ENCODE data around the gene KRT4.
"Not testable (repeated sequence)": the region's sequence is repeated elsewhere in the genome, so short reads cannot be mapped to it uniquely, and the experiment has no call there.

Gene KRT4

DNA sequence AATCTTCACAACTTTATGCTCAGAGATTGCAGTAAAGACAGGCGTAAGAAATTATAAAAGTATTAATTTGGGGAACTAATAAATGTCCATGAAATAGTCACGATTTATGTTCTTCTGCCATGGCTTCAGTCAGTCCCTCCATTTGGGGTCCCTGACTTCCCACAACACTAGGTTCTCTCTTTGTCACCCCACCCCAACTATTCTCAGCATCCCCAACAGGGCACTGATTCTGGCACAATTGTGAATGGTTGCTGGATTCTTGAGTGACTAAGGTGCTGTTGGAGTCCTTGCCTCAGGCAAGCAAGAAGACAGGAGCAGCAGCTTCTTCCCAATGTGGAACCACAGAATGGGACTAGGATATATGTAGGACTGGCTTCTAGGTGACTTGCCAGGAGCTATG, 52.1 kb downstream of the KRT4 start:
- FAIRE-seq = no peak
- no peak for TF ChIP-seq POLR2A (IDR thresholded peaks at IDR 0.05; ENCODE audit: low read depth, low read length)
- no peak for TF ChIP-seq TAF1 (IDR thresholded peaks at IDR 0.05; ENCODE audit: borderline replicate concordance, low read depth, low read length)
- no peak for TF ChIP-seq POLR2AphosphoS5 (IDR thresholded peaks at IDR 0.05; ENCODE audit: low read depth, low read length)

DNA sequence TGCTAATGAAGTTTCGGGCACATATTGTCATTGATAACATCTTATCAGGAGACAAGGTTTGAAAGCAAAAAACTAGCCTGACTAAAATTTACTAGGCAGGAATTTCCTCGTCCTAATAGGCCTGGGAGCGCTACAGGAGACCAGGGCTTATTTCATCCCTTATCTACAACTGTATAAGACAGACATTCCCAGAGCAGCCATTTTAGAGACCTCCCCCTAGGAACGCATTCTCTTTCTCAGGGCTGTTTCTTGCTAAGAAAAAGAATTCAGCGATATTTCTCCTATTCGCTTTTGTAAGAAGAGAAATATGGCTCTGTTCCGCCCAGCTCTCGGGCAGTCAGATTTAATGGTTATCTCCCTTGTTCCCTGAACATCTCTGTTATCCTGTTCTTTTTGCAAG, 52.7 kb downstream of the KRT4 start:
- not testable (repeated sequence) for FAIRE-seq; DNase-seq (ENCODE audit: insufficient read length)

More for the DNA sequence above, 52.1 kb downstream of the KRT4 start:
- DNase-seq (ENCODE audit: insufficient read length) = no peak

DNA sequence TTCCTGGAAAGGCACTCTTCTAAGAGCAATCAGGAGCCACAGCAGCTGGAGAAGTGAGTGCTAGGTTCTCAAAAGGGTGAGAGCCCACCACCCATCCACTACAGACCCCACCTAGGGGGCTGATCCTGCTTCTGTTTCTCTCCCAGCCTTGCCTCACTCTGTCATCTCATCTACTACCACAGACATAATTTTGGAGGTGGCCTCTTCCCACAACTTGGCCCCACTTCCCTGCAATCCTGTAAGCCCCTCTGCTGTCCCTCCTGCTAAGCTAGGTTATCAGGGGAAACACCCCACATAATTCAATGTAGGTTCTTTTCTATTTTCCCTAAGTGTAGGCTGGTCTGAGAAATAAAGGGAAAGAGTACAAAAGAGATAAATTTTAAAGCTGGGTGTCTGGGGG, 53.3 kb downstream of the KRT4 start:
- no peak for FAIRE-seq
- no peak for TF ChIP-seq POLR2A (IDR thresholded peaks at IDR 0.05; ENCODE audit: low read depth, low read length)
- TF ChIP-seq POLR2AphosphoS5 (IDR thresholded peaks at IDR 0.05; ENCODE audit: low read depth, low read length) = no peak
- TF ChIP-seq TAF1 (IDR thresholded peaks at IDR 0.05; ENCODE audit: borderline replicate concordance, low read depth, low read length) = no peak

DNA sequence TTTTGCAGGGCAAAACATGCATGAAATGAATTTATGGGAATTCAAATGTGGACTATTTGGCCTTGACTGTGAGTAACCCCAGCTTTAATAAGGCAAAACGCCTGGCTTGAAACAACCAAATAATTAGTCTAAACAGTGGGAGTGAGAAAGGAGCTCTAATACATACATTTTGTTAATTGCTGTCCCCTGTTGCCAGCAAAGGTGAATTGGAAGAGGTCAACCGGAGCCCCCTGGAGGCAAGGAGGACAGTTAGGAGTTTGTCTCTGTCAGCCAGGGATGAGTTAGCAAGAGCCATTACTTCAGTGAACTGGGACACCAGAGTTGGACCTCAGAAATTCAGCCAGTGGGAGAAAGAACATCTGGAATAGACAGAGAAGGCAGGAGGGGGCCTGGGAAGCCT, 54.2 kb downstream of the KRT4 start:
- TF ChIP-seq POLR2A (IDR thresholded peaks at IDR 0.05; ENCODE audit: low read depth, low read length) = no peak
- no peak for TF ChIP-seq POLR2AphosphoS5 (IDR thresholded peaks at IDR 0.05; ENCODE audit: low read depth, low read length)
- TF ChIP-seq TAF1 (IDR thresholded peaks at IDR 0.05; ENCODE audit: borderline replicate concordance, low read depth, low read length) = no peak
- FAIRE-seq = no peak
- no peak for DNase-seq (ENCODE audit: insufficient read length)

More for the DNA sequence above, 53.3 kb downstream of the KRT4 start:
- DNase-seq (ENCODE audit: insufficient read length) = no peak

DNA sequence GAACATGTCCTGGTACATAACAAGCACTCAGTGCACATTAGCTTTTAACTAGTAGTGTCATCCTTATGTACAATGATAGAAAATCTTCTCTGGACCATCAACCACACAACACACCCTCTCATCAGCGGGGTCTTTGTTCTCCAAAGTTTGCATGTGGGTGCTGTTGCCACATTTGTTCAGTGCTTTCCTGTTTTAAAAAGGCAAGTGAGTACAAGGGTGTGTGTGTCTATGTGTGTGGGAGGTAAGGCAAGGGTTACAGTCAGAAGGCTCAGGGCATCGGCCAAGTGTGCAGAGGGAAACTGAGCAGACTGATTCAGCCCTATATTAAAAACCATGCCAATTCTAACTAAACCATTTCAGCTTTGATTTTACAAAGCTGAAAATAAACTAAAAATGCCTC, 54.7 kb downstream of the KRT4 start:
- DNase-seq (ENCODE audit: insufficient read length) (no peak), FAIRE-seq (no peak)
- TF ChIP-seq POLR2AphosphoS5 (IDR thresholded peaks at IDR 0.05; ENCODE audit: low read depth, low read length) (no peak), TAF1 (IDR thresholded peaks at IDR 0.05; ENCODE audit: borderline replicate concordance, low read depth, low read length) (no peak), POLR2A (IDR thresholded peaks at IDR 0.05; ENCODE audit: low read depth, low read length) (no peak)

DNA sequence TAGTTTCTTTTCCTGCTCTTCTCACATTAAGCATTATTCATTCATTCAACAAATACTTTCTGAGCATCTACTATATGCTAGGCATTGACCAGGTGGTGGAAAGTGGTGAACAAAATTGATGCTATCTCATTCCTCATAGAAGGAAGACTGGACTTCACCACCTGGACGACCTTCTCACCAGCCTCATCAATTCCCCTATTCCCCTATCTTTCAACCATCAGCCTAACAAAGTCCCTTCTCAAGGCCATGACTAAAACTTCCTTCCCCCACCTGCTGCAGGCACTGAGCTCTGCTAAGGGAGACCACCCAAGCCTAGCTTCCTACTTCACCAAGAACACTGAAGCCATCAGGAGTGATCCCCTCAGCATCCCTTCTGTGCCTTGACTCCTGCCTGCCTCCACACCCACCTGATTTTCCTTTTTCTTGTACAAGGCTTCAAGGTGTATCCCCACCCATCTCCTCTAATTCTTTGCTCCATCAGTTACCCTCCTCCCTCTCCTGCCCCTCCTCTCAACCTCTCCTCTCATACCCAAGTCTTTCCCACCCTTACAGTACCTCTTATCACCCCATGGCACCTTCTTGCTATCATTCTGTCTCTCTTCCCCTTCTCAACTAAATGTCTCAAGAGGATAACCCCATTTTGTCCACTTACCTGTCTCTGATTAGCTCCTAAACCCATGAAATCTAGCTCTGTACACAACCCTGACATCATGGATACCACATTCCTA, 56.3 kb downstream of the KRT4 start:
- no peak for DNase-seq (ENCODE audit: insufficient read length)
- TF ChIP-seq POLR2AphosphoS5 (IDR thresholded peaks at IDR 0.05; ENCODE audit: low read depth, low read length) (no peak), TAF1 (IDR thresholded peaks at IDR 0.05; ENCODE audit: borderline replicate concordance, low read depth, low read length) (no peak), POLR2A (IDR thresholded peaks at IDR 0.05; ENCODE audit: low read depth, low read length) (no peak)
- FAIRE-seq = no peak

All from GM12892 (cell line).